HG02642 (cell line): ENCODE results near the gene KRT222.

ENCODE experiments used
- ATAC-seq: cut with Tn5 transposase; IDR thresholded peaks from one replicate; pipeline ENCODE4 v1.9.1; 2021; ENCODE audit warnings: mild to moderate bottlenecking; ENCODE audit not compliant: unreplicated experiment, poor library complexity

The KRT222 gene

GRCh38 chr17:40616592-40616991 is 48.4 kb downstream of the KRT222 start:
- no peak for ATAC-seq

- no peak for ATAC-seq
Measured at GRCh38 chr17:40615841-40616476, 49.0 kb downstream of the KRT222 start.

GRCh38 chr17:40615068-40615840 is 49.7 kb downstream of the KRT222 start:
- ATAC-seq = peak; percentile 69

- peak; percentile 10 for ATAC-seq
Measured at GRCh38 chr17:40614431-40615067, 50.4 kb downstream of the KRT222 start.

- ATAC-seq = no peak
Measured at GRCh38 chr17:40613467-40614154, 51.4 kb downstream of the KRT222 start.

- no peak for ATAC-seq
Measured at GRCh38 chr17:40612599-40613244, 52.3 kb downstream of the KRT222 start.

GRCh38 chr17:40611840-40612474 is 53.0 kb downstream of the KRT222 start:
- ATAC-seq = no peak

GRCh38 chr17:40610359-40610758 is 54.6 kb downstream of the KRT222 start:
- ATAC-seq = no peak

GRCh38 chr17:40608061-40608581 is 56.9 kb downstream of the KRT222 start:
- ATAC-seq = no peak

- ATAC-seq = no peak
Measured at GRCh38 chr17:40607641-40608040, 57.3 kb downstream of the KRT222 start.

- no peak for ATAC-seq
Measured at GRCh38 chr17:40606548-40607353, 58.2 kb downstream of the KRT222 start.

- no peak for ATAC-seq
Measured at GRCh38 chr17:40605306-40605705, 59.7 kb downstream of the KRT222 start.
